ENCODE results near the gene AGRN. TPM values are rescaled to one million over a fixed set of nuclear protein-coding genes. Genes with fewer than 3 reads are reported as not detected.
"Not testable (repeated sequence)": the region's sequence is repeated elsewhere in the genome, so short reads cannot be mapped to it uniquely, and the experiment has no call there.

The AGRN gene
- total RNA-seq, 1 donor from 2014 or later: 27.6 TPM

DNA sequence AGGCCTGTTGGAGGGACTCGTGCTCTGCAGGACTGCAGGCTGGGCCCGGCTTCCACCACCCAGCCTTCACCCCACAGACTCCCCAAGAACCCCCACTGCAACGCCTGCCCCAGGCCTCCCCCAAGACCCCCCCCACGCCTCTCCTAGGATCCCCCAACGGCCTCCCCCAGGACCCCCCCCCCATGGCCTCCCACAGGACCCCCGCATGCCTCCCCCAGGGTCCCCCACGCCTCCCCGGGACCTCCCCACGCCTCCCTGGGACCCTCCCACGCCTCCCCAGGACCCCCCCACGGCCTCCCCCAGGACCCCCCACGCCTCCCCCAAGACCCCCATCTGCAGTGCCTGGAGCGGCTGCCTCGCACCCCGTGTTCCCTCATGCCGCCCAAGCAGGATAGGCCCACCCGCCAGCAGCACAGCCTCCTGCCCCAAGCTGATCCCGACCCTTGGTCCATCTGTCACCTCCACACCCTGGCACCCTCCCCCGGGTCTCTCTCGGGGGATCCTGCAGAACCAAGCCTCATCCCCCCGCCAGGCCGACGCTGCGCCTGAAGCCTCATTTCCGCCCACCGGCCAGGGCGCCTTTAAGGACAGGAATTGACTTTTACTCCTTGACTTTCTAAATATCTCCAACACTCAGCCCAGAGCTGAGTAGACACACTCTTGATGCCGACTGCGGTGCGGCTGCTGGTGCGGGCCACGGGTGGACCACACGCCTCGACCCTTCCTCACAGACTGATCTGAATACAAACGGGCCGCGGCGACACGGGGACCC lies 68.3 kb downstream of the AGRN start:
- no peak overlapping the region for H3K4me3 Mint-ChIP-seq (ENCODE audit: low read depth)
- intact Hi-C loops (cut with micrococcal nuclease): no loop called here
- no peaks in the 10 kb centered on the region for H3K9me3 Mint-ChIP-seq
- no peaks in the 10 kb centered on the region for H3K4me1 Mint-ChIP-seq (ENCODE audit: low read depth)
- no peak overlapping the region for H3K27ac Mint-ChIP-seq
- DNase-seq (ENCODE audit: low spot score): no peak
- H3K36me3 Mint-ChIP-seq (ENCODE audit: low read depth): no peaks in the 10 kb centered on the region
- H3K27me3 Mint-ChIP-seq (ENCODE audit: low read depth): no peaks in the 10 kb centered on the region

DNA sequence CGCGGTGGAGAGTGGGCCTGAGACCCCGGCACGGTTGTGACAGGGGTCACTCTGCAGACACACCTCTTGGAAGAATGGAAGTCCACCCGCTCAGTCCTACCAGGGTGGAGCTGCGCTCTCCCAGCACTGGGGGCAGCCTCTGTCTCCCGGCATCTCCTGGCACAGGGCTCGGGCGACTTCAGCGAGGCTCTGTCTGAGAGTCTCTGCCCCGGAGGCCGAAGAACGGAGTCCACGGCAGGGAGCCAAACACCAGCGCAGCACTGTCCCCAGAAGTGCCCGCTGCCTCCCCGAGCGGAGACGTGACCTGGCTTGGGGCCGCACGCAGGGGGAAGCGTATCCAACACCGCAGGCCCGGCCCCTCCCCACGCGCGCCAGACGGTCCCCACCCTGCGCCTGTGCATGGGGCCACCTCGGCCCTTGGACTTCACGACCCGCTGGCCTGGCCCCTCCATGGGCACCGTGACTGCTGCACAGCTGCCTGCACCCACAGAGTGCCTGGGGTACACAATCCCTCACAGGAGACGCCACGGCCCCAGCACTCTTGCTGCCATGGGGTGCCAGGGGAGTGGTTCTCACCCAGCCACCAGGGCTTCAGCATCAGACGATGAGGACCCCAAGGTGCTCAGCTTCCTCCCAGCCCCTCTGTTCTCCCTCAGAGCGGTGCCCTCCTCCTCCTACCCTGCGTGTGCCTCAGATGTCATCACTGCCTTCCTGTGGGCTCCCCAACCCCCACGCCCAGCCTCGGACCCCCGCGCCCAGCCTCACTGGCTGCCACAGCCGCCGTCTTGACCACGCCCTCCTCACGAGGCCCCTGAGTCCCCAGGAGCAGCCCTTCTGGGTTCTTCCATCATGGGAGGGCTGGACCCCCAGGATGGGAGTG lies 69.1 kb downstream of the AGRN start:
- H3K4me3 Mint-ChIP-seq (ENCODE audit: low read depth): no peak overlapping the region
- H3K36me3 Mint-ChIP-seq (ENCODE audit: low read depth): no peaks in the 10 kb centered on the region
- H3K27ac Mint-ChIP-seq: no peak overlapping the region
- H3K27me3 Mint-ChIP-seq (ENCODE audit: low read depth): no peaks in the 10 kb centered on the region
- no peak for DNase-seq (ENCODE audit: low spot score)
- intact Hi-C loops (cut with micrococcal nuclease): no loop called here
- H3K4me1 Mint-ChIP-seq (ENCODE audit: low read depth): no peaks in the 10 kb centered on the region
- no peaks in the 10 kb centered on the region for H3K9me3 Mint-ChIP-seq

DNA sequence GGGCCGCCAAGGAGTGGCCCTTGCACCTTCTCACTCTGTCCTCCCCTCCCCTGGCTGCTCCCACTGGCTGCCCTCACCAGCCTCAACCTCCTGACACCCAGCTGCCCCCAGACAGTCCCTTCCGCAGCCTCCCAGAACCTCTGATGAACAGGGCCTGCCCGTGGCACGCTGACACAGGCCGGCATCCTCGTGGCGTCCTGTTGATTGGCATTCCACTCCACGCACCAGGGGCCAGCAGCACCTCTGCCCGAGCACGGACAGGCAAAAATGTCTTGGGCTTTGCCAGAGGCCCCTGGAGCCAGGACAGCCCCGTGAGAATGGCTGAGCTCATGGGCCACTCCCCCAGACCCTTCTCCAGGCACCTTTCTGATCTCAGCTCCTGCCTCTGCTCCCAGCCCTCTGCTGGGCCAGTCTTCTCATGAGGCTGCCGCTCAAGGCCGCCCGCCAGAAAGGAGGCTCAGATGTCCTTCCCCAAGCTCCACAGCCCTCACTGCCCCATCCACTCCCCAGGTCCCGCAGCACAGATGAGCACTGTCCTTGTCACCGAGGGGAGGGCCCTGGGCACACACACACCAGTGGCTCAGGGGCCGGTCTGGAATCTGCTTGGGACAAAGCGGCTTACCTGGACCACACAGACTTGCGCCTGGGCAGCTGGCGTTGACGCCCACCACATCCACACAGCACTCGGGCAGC lies 70.0 kb downstream of the AGRN start:
- no peak overlapping the region for H3K27ac Mint-ChIP-seq

DNA sequence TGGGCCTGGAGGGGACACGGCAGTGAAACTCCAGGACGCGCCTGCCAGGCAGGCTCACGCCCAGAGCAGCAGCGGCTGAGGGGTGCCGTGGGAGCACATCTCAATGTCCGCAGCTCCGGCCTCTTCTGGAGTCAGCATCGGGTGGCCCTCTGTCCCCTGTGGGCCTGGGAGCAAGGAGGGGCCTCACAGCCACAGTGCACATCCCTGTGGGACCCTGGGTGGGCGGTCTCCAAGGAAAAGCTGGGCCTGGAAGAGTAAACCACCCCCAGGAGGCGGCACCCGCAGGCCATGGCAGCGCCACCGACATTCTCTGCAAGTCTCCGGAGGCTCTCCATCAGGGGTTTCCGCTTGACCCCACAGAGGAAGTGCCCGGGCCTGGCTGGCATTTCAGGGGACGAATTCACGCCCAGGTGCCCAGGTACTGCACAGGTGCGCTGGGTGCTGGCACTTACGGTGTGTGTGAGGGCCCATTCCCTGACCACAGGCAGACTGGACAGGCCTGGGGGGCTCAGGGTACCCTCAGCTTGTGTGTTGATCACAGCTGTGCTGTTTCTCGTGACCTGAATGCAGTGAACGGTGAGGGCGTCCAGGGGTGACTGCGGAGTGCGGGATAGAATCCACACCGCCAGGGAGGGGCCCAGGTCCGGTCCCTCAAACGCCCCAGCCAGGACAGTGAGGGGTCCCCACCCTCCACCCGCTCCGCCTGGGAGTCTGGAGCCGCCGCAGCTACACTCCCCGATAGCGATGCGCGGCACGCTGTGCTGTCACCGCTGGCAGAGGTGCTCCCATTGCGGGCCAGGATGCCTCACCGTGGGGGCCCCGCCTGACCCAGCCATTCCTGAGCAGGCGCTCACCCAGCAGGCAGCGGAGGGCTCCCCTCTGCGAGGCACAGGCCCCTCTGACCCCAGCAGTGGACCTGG lies 70.8 kb downstream of the AGRN start:
- no peaks in the 10 kb centered on the region for H3K4me1 Mint-ChIP-seq (ENCODE audit: low read depth)
- no peak overlapping the region for H3K4me3 Mint-ChIP-seq (ENCODE audit: low read depth)
- H3K9me3 Mint-ChIP-seq: peaks cover 3% of the 10 kb centered on the region
- no peak overlapping the region for H3K27ac Mint-ChIP-seq
- H3K27me3 Mint-ChIP-seq (ENCODE audit: low read depth): no peaks in the 10 kb centered on the region
- intact Hi-C loops (cut with micrococcal nuclease): no loop called here
- DNase-seq (ENCODE audit: low spot score): no peak
- peaks cover 3% of the 10 kb centered on the region for H3K36me3 Mint-ChIP-seq (ENCODE audit: low read depth)

More for the DNA sequence above, 70.0 kb downstream of the AGRN start:
- intact Hi-C loops (cut with micrococcal nuclease): no loop called here
- no peaks in the 10 kb centered on the region for H3K27me3 Mint-ChIP-seq (ENCODE audit: low read depth)
- no peaks in the 10 kb centered on the region for H3K36me3 Mint-ChIP-seq (ENCODE audit: low read depth)
- DNase-seq (ENCODE audit: low spot score): no peak
- H3K4me3 Mint-ChIP-seq (ENCODE audit: low read depth): no peak overlapping the region
- H3K4me1 Mint-ChIP-seq (ENCODE audit: low read depth): no peaks in the 10 kb centered on the region
- no peaks in the 10 kb centered on the region for H3K9me3 Mint-ChIP-seq

DNA sequence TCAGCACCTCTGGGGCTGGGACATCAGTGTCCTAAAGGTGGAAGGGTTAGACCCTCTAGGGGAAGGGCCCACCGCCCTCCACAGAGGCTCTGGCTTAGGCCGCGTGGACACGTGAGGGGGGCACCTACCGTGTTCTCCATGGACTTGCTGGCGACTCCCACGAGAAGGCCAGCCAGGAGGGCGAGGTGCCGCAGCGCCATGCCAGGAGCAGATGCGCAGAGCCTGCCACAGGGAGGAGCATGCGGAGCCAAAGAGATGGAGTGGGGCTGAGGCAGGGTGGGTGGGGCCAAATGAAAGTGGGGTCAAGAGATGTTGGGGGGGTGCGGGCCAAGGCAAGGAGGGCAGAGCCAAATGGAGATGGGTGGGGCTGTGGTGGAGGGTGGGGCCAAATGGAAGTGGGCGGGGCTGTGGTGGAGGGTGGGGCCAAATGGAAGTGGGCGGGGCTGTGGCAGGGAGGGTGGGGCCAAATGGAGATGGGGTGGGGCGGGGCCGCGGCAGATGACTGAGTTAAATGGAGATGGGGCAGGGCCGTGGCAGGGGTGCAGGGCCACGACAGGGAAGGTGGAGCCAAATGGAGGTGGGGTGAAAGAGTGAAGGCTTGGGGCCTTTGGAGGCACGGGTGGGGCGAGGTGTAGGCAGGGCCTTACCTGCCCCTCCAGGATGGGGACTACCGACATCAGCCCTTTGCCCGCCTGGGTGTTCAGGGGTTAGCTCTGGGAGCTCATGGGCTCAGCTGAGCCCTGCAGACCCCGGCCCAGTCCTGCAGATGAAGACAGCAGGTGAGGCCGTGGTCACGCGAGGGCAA lies 71.6 kb downstream of the AGRN start:
- no peaks in the 10 kb centered on the region for H3K27me3 Mint-ChIP-seq (ENCODE audit: low read depth)
- H3K36me3 Mint-ChIP-seq (ENCODE audit: low read depth): peaks cover 3% of the 10 kb centered on the region
- H3K9me3 Mint-ChIP-seq: peaks cover 3% of the 10 kb centered on the region
- intact Hi-C loops (cut with micrococcal nuclease): no loop called here
- H3K27ac Mint-ChIP-seq: no peak overlapping the region
- no peaks in the 10 kb centered on the region for H3K4me1 Mint-ChIP-seq (ENCODE audit: low read depth)
- no peak for DNase-seq (ENCODE audit: low spot score)
- no peak overlapping the region for H3K4me3 Mint-ChIP-seq (ENCODE audit: low read depth)

DNA sequence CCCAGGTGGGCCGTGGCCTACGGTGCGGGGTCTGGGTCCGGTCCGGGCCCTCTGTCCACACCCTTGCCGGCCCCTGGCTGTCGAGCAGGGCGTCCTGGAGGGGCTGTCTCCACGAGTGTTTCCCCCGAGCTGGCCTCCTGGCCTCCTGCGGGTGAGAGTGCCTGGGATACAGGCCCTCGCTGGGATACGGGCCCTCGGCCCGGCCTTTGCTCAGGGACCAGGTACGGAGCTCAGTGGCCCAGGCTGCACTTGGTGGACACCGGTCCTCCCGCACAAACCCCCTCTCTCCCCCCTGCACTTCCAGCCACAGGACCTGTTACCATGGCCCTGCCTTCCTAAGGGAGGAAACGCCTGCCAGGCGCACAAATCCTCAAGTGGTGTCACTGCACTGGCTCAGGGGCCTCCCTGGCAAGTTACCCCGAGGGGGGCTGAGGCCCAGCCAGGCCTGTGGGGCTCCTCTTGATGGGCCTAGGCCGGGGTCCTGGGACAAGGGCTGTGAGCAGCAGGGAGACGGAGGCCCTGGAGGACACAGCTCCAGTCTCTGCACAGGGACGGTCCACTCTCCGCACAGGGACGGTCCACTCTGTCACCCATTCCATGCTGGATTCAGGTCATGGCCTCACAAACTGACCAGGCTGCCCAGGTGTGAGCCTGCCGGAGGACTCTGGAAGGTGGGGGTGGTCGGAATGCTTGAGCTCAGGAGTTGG lies 72.4 kb downstream of the AGRN start:
- no peak for DNase-seq (ENCODE audit: low spot score)
- no peaks in the 10 kb centered on the region for H3K4me1 Mint-ChIP-seq (ENCODE audit: low read depth)
- no peak overlapping the region for H3K27ac Mint-ChIP-seq
- peaks cover 3% of the 10 kb centered on the region for H3K36me3 Mint-ChIP-seq (ENCODE audit: low read depth)
- H3K27me3 Mint-ChIP-seq (ENCODE audit: low read depth): no peaks in the 10 kb centered on the region
- H3K4me3 Mint-ChIP-seq (ENCODE audit: low read depth): no peak overlapping the region
- intact Hi-C loops (cut with micrococcal nuclease): no loop called here
- H3K9me3 Mint-ChIP-seq: peaks cover 3% of the 10 kb centered on the region

DNA sequence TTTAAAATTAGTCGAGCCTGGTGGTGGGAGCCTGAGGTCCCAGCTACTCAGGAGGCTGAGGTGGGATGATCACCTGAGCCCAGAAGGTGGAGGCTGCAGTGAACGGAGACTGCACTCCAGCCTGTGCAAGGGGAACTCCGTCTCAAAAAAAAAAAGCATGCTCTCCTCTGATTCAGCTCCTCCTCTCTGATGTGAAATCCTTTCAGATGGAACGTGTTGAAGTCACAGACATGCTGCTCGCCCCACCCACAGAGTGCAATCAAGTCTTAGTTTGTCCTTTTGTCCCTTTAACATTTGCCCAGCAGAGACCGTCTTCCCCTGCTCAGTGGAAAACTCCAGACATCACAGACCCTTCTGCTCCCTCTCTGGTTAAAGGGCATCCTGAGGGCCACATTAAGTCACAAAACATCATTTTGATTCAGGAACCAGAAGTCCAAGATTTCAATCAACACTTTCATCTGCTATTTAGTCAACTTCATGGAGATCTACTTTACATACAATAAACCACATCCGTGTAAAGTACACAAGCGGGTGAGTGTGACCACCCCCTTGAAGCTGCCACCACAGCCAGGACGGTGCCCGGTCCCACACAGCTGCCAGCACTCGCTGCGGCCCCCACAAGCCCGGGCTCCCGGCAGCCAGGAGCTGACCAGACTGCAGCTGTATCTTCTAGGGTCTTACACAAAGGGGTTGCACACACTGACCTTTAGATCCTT lies 73.1 kb downstream of the AGRN start:
- Mint-ChIP-seq H3K4me1 (ENCODE audit: low read depth) (no peaks in the 10 kb centered on the region), H3K27me3 (ENCODE audit: low read depth) (no peaks in the 10 kb centered on the region), H3K27ac (no peak overlapping the region), H3K36me3 (ENCODE audit: low read depth) (peaks cover 3% of the 10 kb centered on the region), H3K4me3 (ENCODE audit: low read depth) (no peak overlapping the region), H3K9me3 (peaks cover 3% of the 10 kb centered on the region)
- DNase-seq (ENCODE audit: low spot score): no peak
- intact Hi-C loops (cut with micrococcal nuclease): no loop called here

DNA sequence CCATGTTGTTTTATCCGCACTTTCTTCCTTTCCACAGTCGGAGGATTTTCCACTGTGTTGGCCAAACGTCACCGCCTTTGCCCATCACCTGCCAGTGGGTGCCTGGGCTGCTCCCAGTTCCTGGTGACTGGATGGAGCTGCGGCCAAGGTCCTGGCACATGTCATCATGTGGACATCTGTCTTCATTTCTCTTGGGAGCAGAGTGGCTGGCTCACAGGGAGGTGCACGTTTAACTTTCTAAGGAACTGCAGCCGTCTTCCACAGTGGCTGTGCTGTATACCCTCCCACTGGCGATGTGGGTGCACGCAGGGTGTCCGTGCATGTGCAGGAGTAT lies 73.7 kb downstream of the AGRN start:
- DNase-seq (ENCODE audit: low spot score): no peak
- Mint-ChIP-seq H3K4me1 (ENCODE audit: low read depth) (no peaks in the 10 kb centered on the region), H3K36me3 (ENCODE audit: low read depth) (peaks cover 4% of the 10 kb centered on the region), H3K27ac (no peak overlapping the region), H3K9me3 (peaks cover 6% of the 10 kb centered on the region), H3K4me3 (ENCODE audit: low read depth) (no peak overlapping the region), H3K27me3 (ENCODE audit: low read depth) (no peaks in the 10 kb centered on the region)
- intact Hi-C loops (cut with micrococcal nuclease): no loop called here

DNA sequence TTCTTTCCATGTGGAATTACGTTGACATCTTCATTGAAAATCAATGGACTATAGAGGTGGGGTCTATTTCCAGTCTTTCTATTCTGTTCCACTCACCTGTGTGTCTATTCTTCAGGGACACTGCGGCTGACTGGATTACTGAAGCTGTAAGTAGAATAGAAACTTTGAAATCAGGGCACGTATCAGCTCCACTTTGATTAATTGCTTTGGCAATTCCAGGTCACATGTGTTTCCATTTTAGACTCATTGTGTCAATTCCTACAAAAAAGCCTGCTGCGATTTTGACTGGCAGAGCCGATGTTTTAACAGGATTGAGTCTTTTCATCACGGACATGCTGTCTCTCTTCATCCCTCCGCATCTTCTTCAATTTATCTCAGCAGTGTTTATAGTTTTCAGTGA lies 75.1 kb downstream of the AGRN start:
- H3K4me3 Mint-ChIP-seq (ENCODE audit: low read depth): no peak overlapping the region
- peaks cover 19% of the 10 kb centered on the region for H3K9me3 Mint-ChIP-seq
- peaks cover 17% of the 10 kb centered on the region for H3K36me3 Mint-ChIP-seq (ENCODE audit: low read depth)
- intact Hi-C loops (cut with micrococcal nuclease): no loop called here
- no peak for DNase-seq (ENCODE audit: low spot score)
- H3K27me3 Mint-ChIP-seq (ENCODE audit: low read depth): peaks cover 9% of the 10 kb centered on the region
- no peak overlapping the region for H3K27ac Mint-ChIP-seq
- H3K4me1 Mint-ChIP-seq (ENCODE audit: low read depth): peaks cover 9% of the 10 kb centered on the region

DNA sequence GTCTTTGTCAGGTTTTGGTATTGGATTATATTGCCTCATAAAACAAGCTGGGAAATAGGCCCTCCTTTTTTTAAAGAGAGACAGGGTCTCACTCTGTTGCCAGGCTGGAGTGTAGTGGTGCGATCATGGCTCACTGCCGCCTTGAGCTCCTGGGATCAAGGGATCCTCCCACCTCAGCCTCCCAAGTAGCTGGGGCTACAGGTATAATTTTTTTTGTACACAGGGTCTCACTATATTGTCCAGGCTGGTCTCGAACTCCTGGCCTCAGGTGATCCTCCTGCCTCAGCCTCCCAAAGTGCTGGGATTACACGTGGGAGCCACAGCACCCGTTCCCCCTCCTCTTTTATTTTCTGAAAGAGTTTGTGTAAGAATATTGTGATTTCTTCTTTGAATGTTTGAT lies 76.2 kb downstream of the AGRN start:
- H3K27ac Mint-ChIP-seq; H3K27me3 Mint-ChIP-seq (ENCODE audit: low read depth); intact Hi-C loops (cut with micrococcal nuclease); H3K4me3 Mint-ChIP-seq (ENCODE audit: low read depth); DNase-seq (ENCODE audit: low spot score): not testable (repeated sequence)
- Mint-ChIP-seq H3K4me1 (ENCODE audit: low read depth) (peaks cover 12% of the 10 kb centered on the region), H3K9me3 (peaks cover 25% of the 10 kb centered on the region), H3K36me3 (ENCODE audit: low read depth) (peaks cover 23% of the 10 kb centered on the region)
